ENCODE measurements around the gene PLCB4. TPM values are rescaled to one million over a fixed set of nuclear protein-coding genes. Genes with fewer than 3 reads are reported as not detected.

Gene PLCB4
- total RNA-seq, 1 experiment from 2014 or later: 12.6 TPM

DNA sequence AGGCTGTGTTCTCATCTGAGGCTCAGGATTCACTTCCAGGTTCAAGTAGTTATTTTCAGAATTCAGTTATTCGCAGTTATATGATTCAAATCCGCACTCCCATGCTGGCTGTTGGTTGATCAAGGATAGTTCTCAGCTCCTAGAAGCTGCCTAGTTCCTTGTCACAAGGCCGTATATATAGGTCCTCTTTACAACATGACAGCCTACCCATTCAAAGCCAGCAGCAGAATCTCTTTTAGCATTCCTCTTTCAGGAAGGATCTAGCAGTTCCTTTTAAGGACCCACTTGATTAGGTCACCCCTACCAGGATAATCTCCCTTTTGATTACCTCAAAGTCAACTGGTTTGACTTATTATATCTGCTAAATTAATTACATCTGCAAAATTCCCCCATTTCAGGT is 421.7 kb downstream of the PLCB4 start (continued):
- no peak for TF ChIP-seq HMGA2 (CRISPR knock-in tag; IDR thresholded peaks at IDR 0.05)
- no peak for TF ChIP-seq NFYB (CRISPR knock-in tag; conservative IDR thresholded peaks at IDR 0.05; ENCODE audit: low read depth)
- TF ChIP-seq EMX1 (CRISPR knock-in tag; IDR thresholded peaks at IDR 0.05): no peak
- TF ChIP-seq, protein P1, sequence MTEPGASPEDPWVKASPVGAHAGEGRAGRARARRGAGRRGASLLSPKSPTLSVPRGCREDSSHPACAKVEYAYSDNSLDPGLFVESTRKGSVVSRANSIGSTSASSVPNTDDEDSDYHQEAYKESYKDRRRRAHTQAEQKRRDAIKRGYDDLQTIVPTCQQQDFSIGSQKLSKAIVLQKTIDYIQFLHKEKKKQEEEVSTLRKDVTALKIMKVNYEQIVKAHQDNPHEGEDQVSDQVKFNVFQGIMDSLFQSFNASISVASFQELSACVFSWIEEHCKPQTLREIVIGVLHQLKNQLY (CRISPR knock-in tag; IDR thresholded peaks at IDR 0.05): no peak
- TF ChIP-seq, protein P2, sequence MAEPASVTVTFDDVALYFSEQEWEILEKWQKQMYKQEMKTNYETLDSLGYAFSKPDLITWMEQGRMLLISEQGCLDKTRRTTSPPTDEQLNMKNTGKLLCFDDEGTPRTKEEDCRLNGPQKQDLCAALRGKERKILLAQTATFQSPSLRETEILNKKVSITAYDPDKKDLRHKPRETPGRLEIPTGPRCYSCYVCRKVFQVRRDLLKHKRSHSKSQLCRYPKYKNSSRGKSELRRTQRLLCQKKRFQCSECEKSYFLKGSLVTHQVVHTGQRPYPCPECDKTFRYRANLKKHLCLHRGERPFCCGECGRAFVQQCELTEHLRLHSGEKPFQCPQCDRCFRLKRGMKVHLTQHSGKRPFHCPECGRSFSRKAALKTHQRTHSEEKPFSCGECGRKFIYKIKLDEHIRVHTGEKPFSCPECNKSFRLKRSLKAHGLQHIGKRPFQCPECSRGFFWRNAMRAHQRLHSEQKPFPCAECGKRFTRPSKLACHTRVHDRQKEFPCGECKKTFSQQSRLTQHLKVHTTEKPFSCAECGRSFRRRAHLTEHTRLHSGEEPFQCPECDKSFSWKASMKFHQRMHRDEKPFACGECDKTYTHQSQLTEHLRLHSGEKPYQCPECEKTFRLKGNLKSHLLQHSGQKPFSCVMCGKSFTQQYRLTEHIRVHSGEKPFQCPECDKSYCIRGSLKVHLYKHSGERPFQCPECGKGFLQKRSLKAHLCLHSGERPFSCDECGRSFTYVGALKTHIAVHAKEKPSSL (CRISPR knock-in tag; conservative IDR thresholded peaks at IDR 0.05): no peak
- no peak for TF ChIP-seq NR2C2 (CRISPR knock-in tag; IDR thresholded peaks at IDR 0.05)
- no peak for TF ChIP-seq IRF2 (CRISPR knock-in tag; IDR thresholded peaks at IDR 0.05; ENCODE audit: borderline replicate concordance, low read depth)

DNA sequence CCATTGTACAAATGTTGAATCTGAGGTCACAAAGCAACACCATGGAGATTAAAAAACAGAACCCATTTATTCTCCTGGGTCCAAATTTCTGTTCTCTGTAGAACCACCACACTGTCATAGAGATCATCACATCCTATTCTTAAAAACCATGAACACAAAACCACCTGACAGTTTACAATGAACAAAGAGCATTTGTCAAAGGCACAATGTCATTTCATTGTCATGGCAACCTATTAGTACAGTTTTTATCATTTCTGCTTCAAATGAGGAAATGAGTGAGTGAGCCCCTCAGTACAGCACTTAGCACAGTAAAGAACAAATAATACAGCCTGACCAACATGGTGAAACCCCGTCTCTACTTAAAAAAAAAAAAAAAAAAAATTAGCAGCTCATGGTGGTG is 422.4 kb downstream of the PLCB4 start:
- no peak for ATAC-seq
- Mint-ChIP-seq H3K9me3 (0 out of 2 replicates have a peak, but pooled peaks cover 10% of the 10 kb centered on the region), H3K4me1 (no peaks in the 10 kb centered on the region), H3K36me3 (no peaks in the 10 kb centered on the region), H3K27me3 (ENCODE audit: low read depth) (peaks cover 5% of the 10 kb centered on the region), H3K4me3 (no peak overlapping the region), H3K27ac (no peak overlapping the region)
- no peak for DNase-seq (ENCODE audit: low spot score)
- TF ChIP-seq ZNF232 (CRISPR knock-in tag; IDR thresholded peaks at IDR 0.05) (no peak), FOXP1 (CRISPR knock-in tag; IDR thresholded peaks at IDR 0.05; ENCODE audit: borderline replicate concordance) (no peak), ETV6 (CRISPR knock-in tag; IDR thresholded peaks at IDR 0.05) (no peak), ELF4 (CRISPR knock-in tag; IDR thresholded peaks at IDR 0.05; ENCODE audit: low read depth) (no peak)
- TF ChIP-seq, protein P3, sequence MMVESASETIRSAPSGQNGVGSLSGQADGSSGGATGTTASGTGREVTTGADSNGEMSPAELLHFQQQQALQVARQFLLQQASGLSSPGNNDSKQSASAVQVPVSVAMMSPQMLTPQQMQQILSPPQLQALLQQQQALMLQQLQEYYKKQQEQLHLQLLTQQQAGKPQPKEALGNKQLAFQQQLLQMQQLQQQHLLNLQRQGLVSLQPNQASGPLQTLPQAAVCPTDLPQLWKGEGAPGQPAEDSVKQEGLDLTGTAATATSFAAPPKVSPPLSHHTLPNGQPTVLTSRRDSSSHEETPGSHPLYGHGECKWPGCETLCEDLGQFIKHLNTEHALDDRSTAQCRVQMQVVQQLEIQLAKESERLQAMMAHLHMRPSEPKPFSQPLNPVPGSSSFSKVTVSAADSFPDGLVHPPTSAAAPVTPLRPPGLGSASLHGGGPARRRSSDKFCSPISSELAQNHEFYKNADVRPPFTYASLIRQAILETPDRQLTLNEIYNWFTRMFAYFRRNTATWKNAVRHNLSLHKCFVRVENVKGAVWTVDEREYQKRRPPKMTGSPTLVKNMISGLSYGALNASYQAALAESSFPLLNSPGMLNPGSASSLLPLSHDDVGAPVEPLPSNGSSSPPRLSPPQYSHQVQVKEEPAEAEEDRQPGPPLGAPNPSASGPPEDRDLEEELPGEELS (CRISPR knock-in tag; IDR thresholded peaks at IDR 0.05): no peak
- TF ChIP-seq, protein P4, sequence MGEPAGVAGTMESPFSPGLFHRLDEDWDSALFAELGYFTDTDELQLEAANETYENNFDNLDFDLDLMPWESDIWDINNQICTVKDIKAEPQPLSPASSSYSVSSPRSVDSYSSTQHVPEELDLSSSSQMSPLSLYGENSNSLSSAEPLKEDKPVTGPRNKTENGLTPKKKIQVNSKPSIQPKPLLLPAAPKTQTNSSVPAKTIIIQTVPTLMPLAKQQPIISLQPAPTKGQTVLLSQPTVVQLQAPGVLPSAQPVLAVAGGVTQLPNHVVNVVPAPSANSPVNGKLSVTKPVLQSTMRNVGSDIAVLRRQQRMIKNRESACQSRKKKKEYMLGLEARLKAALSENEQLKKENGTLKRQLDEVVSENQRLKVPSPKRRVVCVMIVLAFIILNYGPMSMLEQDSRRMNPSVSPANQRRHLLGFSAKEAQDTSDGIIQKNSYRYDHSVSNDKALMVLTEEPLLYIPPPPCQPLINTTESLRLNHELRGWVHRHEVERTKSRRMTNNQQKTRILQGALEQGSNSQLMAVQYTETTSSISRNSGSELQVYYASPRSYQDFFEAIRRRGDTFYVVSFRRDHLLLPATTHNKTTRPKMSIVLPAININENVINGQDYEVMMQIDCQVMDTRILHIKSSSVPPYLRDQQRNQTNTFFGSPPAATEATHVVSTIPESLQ (CRISPR knock-in tag; IDR thresholded peaks at IDR 0.05): no peak
- TF ChIP-seq, protein P5, sequence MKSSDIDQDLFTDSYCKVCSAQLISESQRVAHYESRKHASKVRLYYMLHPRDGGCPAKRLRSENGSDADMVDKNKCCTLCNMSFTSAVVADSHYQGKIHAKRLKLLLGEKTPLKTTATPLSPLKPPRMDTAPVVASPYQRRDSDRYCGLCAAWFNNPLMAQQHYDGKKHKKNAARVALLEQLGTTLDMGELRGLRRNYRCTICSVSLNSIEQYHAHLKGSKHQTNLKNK (CRISPR knock-in tag; IDR thresholded peaks at IDR 0.05): no peak
- CTCF ChIA-PET: interaction anchor here (0.6 kb wide), 1 partner anchor 412 kb away, joined by 4 read pairs; no protein-coding TSS in a partner anchor
- POLR2A ChIA-PET: no interaction called here

DNA sequence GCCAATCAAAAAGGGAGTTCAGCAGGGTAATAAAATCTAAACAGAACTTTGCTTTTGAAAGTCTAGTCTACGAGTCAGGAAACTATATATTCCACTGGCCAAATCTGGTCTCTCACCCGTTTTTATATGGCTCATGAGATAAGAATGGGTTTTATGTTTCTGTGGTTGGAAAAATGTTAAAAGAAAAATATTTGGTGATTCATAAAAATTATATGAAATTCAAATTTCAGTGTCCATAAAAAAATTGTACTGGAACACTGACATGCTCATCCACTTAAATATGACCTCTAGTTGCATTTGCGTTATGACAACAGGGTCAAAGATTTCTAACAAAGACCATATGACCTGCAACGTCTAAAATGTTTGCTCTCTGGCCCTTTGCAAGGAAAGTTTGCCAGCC is 423.2 kb downstream of the PLCB4 start:
- ATAC-seq (no peak), DNase-seq (ENCODE audit: low spot score) (no peak)
- Mint-ChIP-seq H3K9me3 (0 out of 2 replicates have a peak, but pooled peaks cover 10% of the 10 kb centered on the region), H3K27ac (no peak overlapping the region), H3K4me1 (no peaks in the 10 kb centered on the region), H3K27me3 (ENCODE audit: low read depth) (peaks cover 5% of the 10 kb centered on the region), H3K36me3 (no peaks in the 10 kb centered on the region), H3K4me3 (no peak overlapping the region)
- ChIA-PET POLR2A (no interaction called here), CTCF (interaction anchor here (0.6 kb wide), 1 partner anchor 411 kb away, joined by 4 read pairs; no protein-coding TSS in a partner anchor)
- TF ChIP-seq, protein P6, sequence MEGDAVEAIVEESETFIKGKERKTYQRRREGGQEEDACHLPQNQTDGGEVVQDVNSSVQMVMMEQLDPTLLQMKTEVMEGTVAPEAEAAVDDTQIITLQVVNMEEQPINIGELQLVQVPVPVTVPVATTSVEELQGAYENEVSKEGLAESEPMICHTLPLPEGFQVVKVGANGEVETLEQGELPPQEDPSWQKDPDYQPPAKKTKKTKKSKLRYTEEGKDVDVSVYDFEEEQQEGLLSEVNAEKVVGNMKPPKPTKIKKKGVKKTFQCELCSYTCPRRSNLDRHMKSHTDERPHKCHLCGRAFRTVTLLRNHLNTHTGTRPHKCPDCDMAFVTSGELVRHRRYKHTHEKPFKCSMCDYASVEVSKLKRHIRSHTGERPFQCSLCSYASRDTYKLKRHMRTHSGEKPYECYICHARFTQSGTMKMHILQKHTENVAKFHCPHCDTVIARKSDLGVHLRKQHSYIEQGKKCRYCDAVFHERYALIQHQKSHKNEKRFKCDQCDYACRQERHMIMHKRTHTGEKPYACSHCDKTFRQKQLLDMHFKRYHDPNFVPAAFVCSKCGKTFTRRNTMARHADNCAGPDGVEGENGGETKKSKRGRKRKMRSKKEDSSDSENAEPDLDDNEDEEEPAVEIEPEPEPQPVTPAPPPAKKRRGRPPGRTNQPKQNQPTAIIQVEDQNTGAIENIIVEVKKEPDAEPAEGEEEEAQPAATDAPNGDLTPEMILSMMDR (IDR thresholded peaks at IDR 0.05): no peak
- no peak for TF ChIP-seq CREM (CRISPR knock-in tag; IDR thresholded peaks at IDR 0.05)
- TF ChIP-seq, protein P7, sequence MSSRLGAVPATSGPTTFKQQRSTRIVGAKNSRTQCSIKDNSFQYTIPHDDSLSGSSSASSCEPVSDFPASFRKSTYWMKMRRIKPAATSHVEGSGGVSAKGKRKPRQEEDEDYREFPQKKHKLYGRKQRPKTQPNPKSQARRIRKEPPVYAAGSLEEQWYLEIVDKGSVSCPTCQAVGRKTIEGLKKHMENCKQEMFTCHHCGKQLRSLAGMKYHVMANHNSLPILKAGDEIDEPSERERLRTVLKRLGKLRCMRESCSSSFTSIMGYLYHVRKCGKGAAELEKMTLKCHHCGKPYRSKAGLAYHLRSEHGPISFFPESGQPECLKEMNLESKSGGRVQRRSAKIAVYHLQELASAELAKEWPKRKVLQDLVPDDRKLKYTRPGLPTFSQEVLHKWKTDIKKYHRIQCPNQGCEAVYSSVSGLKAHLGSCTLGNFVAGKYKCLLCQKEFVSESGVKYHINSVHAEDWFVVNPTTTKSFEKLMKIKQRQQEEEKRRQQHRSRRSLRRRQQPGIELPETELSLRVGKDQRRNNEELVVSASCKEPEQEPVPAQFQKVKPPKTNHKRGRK (CRISPR knock-in tag; IDR thresholded peaks at IDR 0.05; ENCODE audit: borderline replicate concordance): no peak
- no peak for TF ChIP-seq JUN (CRISPR knock-in tag; IDR thresholded peaks at IDR 0.05)
- TF ChIP-seq, protein P8, sequence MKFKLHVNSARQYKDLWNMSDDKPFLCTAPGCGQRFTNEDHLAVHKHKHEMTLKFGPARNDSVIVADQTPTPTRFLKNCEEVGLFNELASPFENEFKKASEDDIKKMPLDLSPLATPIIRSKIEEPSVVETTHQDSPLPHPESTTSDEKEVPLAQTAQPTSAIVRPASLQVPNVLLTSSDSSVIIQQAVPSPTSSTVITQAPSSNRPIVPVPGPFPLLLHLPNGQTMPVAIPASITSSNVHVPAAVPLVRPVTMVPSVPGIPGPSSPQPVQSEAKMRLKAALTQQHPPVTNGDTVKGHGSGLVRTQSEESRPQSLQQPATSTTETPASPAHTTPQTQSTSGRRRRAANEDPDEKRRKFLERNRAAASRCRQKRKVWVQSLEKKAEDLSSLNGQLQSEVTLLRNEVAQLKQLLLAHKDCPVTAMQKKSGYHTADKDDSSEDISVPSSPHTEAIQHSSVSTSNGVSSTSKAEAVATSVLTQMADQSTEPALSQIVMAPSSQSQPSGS (CRISPR knock-in tag; IDR thresholded peaks at IDR 0.05; ENCODE audit: borderline replicate concordance, low read depth): no peak
- TF ChIP-seq, protein P4 (CRISPR knock-in tag; IDR thresholded peaks at IDR 0.05): no peak

Data from WTC11 (cell line).